NB4 (cell line): ENCODE data around the gene RBM17.

Experiments
- POLR2A ChIP-seq: IDR thresholded peaks from 2 replicates; pipeline ENCODE4 v1.6.1; 2011; ENCODE audit warnings: mild to moderate bottlenecking; ENCODE audit not compliant: insufficient read length; ENCODE audit errors: extremely low read depth
- TF ChIP-seq, protein P1 (sequence below): IDR thresholded peaks from one replicate; pipeline ENCODE4 v1.5.1; 2012; ENCODE audit warnings: low read depth, low read length

DNA sequence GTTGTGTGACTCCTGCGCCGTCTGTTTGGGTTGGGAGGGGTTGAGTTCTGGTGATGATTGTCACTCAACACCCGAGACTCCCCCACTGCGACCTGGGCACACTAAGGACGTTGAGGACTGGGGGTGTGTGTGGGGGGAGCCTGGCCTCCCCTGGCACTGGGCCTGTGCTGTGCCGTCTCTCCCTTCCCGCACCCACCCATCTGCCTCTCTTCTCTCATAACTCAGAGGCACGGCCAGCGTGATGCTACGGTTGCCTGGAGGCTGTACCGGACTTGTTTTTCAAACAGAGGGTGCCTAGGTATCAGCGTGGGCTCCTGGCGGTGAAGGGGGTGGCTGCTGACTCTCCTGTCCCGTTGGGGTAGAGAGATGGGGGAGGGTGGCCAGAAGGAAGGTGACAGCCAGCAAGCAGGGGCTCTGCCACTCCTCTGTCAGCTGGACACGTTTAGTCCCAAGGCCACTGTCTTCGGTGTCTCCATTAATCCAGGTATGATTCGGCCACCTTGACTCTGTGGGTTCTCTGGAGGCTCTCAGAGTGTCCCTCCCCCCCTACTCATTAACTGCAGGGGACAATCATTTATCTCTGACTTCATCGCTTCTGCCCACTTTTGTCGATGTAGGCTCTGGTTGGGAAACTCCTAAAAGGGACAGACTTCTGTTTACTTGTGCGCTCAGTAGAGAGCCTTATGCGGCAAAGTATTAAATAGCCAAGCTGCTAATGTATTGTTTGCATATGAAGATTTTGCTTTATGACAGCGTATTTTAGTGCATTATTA lies 57.4 kb downstream of the RBM17 start:
- TF ChIP-seq, protein P1, sequence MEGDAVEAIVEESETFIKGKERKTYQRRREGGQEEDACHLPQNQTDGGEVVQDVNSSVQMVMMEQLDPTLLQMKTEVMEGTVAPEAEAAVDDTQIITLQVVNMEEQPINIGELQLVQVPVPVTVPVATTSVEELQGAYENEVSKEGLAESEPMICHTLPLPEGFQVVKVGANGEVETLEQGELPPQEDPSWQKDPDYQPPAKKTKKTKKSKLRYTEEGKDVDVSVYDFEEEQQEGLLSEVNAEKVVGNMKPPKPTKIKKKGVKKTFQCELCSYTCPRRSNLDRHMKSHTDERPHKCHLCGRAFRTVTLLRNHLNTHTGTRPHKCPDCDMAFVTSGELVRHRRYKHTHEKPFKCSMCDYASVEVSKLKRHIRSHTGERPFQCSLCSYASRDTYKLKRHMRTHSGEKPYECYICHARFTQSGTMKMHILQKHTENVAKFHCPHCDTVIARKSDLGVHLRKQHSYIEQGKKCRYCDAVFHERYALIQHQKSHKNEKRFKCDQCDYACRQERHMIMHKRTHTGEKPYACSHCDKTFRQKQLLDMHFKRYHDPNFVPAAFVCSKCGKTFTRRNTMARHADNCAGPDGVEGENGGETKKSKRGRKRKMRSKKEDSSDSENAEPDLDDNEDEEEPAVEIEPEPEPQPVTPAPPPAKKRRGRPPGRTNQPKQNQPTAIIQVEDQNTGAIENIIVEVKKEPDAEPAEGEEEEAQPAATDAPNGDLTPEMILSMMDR, result no peak
- TF ChIP-seq POLR2A, result no peak
